SK-N-SH (cell line): ENCODE results near the gene XKR3. TPM values are rescaled to one million over a fixed set of nuclear protein-coding genes. Genes with fewer than 3 reads are reported as not detected.

Source experiments
- CTCF ChIA-PET: fragments of 300-600, 350-600 bp; formaldehyde crosslinking; extraction: SDS; loops from one replicate; lab custom pipeline; 2021; lab: Yijun Ruan, JAX
- POLR2A ChIA-PET: fragments of 350-600 bp; sonication (Branson Sonifier 250); formaldehyde crosslinking; extraction: SDS; loops from one replicate; lab custom pipeline; 2020; ENCODE audit warnings: antibody characterized with exemption, inconsistent platforms; lab: Yijun Ruan, JAX
- DNase-seq: peaks from one replicate; pipeline ENCODE4 v3.0.0; 2012
- H2AFZ ChIP-seq: fragments of 200-600 bp; sonication (generic); 2 replicates; pipeline ENCODE4 v1.8.1; 2016; ENCODE audit warnings: antibody characterized with exemption, mild to moderate bottlenecking, low read depth
- H3F3A ChIP-seq: fragments of 200-600 bp; sonication (generic); replicated peaks from 2 replicates; pipeline ENCODE3; 2016; ENCODE audit warnings: antibody characterized with exemption, mild to moderate bottlenecking; ENCODE audit not compliant: insufficient read depth
- H3K27ac ChIP-seq, 2 experiments: fragments of 200-500 bp in 1 of 2; fragments of 200-600 bp in 1 of 2; sonication (Bioruptor generic) in 1 of 2; sonication (generic), shearing (Covaris generic) in 1 of 2; 2 replicates each; pipeline versions ENCODE4 v1.5.1 to v1.6.1; 2014 to 2016; ENCODE audit warnings: low read depth in 2 of 2, inconsistent platforms in 1 of 2, low read length in 1 of 2, mild to moderate bottlenecking in 1 of 2, mixed read lengths in 1 of 2
- H3K27me3 ChIP-seq: fragments of 200-600 bp; sonication (generic), shearing (Covaris generic); 2 replicates; pipeline ENCODE4 v1.6.1; 2016; ENCODE audit warnings: mixed run types; ENCODE audit not compliant: insufficient read depth
- H3K36me3 ChIP-seq, 2 experiments: fragments of 200-500 bp in 1 of 2; fragments of 200-600 bp in 1 of 2; sonication (Bioruptor generic) in 1 of 2; sonication (generic) in 1 of 2; replicated peaks in 1 of 2; 2 replicates each; pipeline versions ENCODE3 to v1.5.1; 2014 to 2016; ENCODE audit warnings: low read length in 1 of 2, mild to moderate bottlenecking in 1 of 2; ENCODE audit not compliant: insufficient read depth in 2 of 2, control insufficient read depth in 1 of 2
- H3K4me1 ChIP-seq, 2 experiments: fragments of 200-500 bp in 1 of 2; fragments of 200-600 bp in 1 of 2; sonication (Bioruptor generic) in 1 of 2; sonication (generic), shearing (Covaris generic) in 1 of 2; 2 replicates each; pipeline versions ENCODE4 v1.5.1 to v1.6.1; 2014 to 2016; ENCODE audit warnings: low read depth in 1 of 2, low read length in 1 of 2, mixed run types in 1 of 2; ENCODE audit not compliant: insufficient read depth in 2 of 2, control insufficient read depth in 1 of 2
- H3K4me2 ChIP-seq: fragments of 200-600 bp; sonication (generic), shearing (Covaris generic); 2 replicates; pipeline ENCODE4 v1.6.1; 2017; ENCODE audit warnings: mixed run types
- H3K4me3 ChIP-seq, 2 experiments: fragments of 200-500 bp in 1 of 2; fragments of 200-600 bp in 1 of 2; sonication (Bioruptor generic) in 1 of 2; sonication (generic), shearing (Covaris generic) in 1 of 2; 2 replicates each; pipeline versions ENCODE4 v1.5.1 to v1.8.1; 2014 to 2016; ENCODE audit warnings: low read depth in 2 of 2, inconsistent platforms in 1 of 2, low read length in 1 of 2, mild to moderate bottlenecking in 1 of 2, mixed read lengths in 1 of 2, moderate library complexity in 1 of 2
- H3K79me2 ChIP-seq: fragments of 200-600 bp; sonication (generic); 2 replicates; pipeline ENCODE4 v1.8.1; 2017; ENCODE audit warnings: mild to moderate bottlenecking; ENCODE audit not compliant: insufficient read depth
- H3K9ac ChIP-seq: fragments of 200-600 bp; sonication (generic); 2 replicates; pipeline ENCODE4 v1.6.1; 2017; ENCODE audit warnings: mixed run types
- H3K9me2 ChIP-seq: fragments of 200-600 bp; sonication (generic); 2 replicates; pipeline ENCODE4 v1.6.1; 2017; ENCODE audit warnings: mixed run types
- H3K9me3 ChIP-seq: fragments of 200-600 bp; sonication (generic); 2 replicates; pipeline ENCODE4 v1.6.1; 2017; ENCODE audit warnings: mixed run types, mild to moderate bottlenecking, moderate library complexity
- H4K20me1 ChIP-seq: fragments of 200-600 bp; sonication (generic); 2 replicates; pipeline ENCODE4 v1.6.1; 2017; ENCODE audit warnings: mild to moderate bottlenecking, mixed run types; ENCODE audit not compliant: insufficient read depth
- ELF1 ChIP-seq: IDR thresholded peaks from 2 replicates; pipeline ENCODE4 v1.4.0; 2012
- FOXJ3 ChIP-seq: sonication (generic); formaldehyde crosslinking; IDR thresholded peaks from 2 replicates; pipeline ENCODE4 v1.5.1; 2020; ENCODE audit warnings: mild to moderate bottlenecking, missing genetic modification reagents
- JUND ChIP-seq: IDR thresholded peaks from 2 replicates; pipeline ENCODE4 v1.4.0; 2012
- MAX ChIP-seq: IDR thresholded peaks from 2 replicates; pipeline ENCODE4 v1.4.0; 2012; ENCODE audit warnings: low read depth
- MEF2A ChIP-seq: IDR thresholded peaks from 2 replicates; pipeline ENCODE4 v1.4.0; 2012; ENCODE audit warnings: low read depth, borderline replicate concordance
- NRF1 ChIP-seq: IDR thresholded peaks from 2 replicates; pipeline ENCODE4 v1.6.1; 2012; ENCODE audit warnings: low read depth, mild to moderate bottlenecking, low read length
- PBX3 ChIP-seq: IDR thresholded peaks from 2 replicates; pipeline ENCODE4; 2012
- POLR2AphosphoS5 ChIP-seq: IDR thresholded peaks from 2 replicates; pipeline ENCODE4 v1.6.1; 2012; ENCODE audit warnings: low read depth, low read length
- RAD21 ChIP-seq: IDR thresholded peaks from 2 replicates; pipeline ENCODE4 v1.6.1; 2012; ENCODE audit warnings: mild to moderate bottlenecking, low read length
- RXRA ChIP-seq: IDR thresholded peaks from 2 replicates; pipeline ENCODE4 v1.4.0; 2012; ENCODE audit warnings: low read depth, mild to moderate bottlenecking, borderline replicate concordance
- SMC3 ChIP-seq: IDR thresholded peaks from 2 replicates; pipeline ENCODE4 v1.6.1; 2012; ENCODE audit warnings: low read depth, low read length, improper control_type of control experiment
- TAF1 ChIP-seq: IDR thresholded peaks from 2 replicates; pipeline ENCODE4 v1.6.1; 2012; ENCODE audit warnings: low read depth, mild to moderate bottlenecking, low read length, moderate library complexity, borderline replicate concordance
- TCF12 ChIP-seq: IDR thresholded peaks from 2 replicates; pipeline ENCODE4 v1.4.0; 2012
- WGBS: methylation state at CpG from one replicate; pipeline ENCODE4 v1.1.6; 2017; ENCODE audit warnings: low lambda C conversion rate; 5-methylcytosine and 5-hydroxymethylcytosine counted together
- polyA plus RNA-seq, 3 experiments: library from polyadenylated mRNA; depleted of rRNA; stranded (reverse); fragments of >200 nt; gene quantifications; 2 replicates each; pipeline ENCODE4 v1.2.3, GENCODE V29; 2012
- TF ChIP-seq, protein P1 (sequence below): fragments of 200-600 bp; sonication (generic); IDR thresholded peaks from 2 replicates; pipeline ENCODE4 v1.6.1; 2017; ENCODE audit warnings: antibody characterized with exemption, mild to moderate bottlenecking, moderate library complexity
- TF ChIP-seq, protein P2 (sequence below): IDR thresholded peaks from 2 replicates; pipeline ENCODE4 v1.6.1; 2012; ENCODE audit warnings: mild to moderate bottlenecking, low read depth, low read length, moderate library complexity

Gene XKR3
- polyA plus RNA-seq, 1 of the 3 experiments (the other 2 are of a cell fraction): not detected

DNA sequence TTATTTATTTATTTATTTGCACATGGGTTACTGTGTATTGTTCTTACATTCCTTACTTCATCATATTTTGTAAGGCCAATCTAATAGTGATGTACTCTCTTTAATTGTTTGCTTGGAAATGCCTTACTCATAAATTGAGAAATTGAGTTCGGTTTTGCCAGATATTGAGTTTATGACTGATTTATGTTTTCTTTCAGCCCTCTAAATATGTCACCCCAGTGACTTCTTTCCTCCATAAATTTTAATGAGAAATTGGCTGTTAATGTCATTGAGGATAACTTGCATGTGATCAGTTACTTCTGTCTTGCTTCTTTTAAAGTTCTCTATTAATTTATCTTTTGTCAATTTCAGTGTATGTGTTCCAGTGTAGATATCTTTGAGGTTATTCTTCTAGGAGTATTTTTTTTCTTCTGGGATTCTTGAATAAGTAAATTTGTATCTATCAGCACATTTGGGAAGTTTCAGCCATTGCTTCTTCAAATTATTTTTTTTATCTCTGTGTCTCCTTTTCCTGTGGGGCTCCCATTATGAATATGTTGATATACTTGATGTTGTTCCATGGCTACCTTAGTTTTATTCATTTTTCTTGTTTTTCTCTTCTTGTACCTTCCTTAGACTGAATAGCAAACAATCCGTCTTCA lies 47.8 kb downstream of the XKR3 start:
- DNase-seq: no peak
- Histone ChIP-seq H3K27ac (no peak overlapping the region), H3K9ac (no peak overlapping the region), H3K79me2 (no peaks in the 10 kb centered on the region), H2AFZ (no peak overlapping the region), H3K4me2 (no peak overlapping the region), H3K36me3 (no peaks in the 10 kb centered on the region), H3F3A (no peaks in the 10 kb centered on the region), H3K4me3 (no peak overlapping the region), H3K4me1 (no peaks in the 10 kb centered on the region), H3K27me3 (no peaks in the 10 kb centered on the region), H3K9me2 (no peaks in the 10 kb centered on the region)
- POLR2A ChIA-PET: no interaction called here
- WGBS: 0% methylated on average over 2 of the region's 2 CpGs
- CTCF ChIA-PET: no interaction called here
- TF ChIP-seq TAF1: no peak
- TF ChIP-seq, all 33 proteins: peak for 0
- H4K20me1 ChIP-seq: no peaks in the 10 kb centered on the region
- no peaks in the 10 kb centered on the region for H3K9me3 ChIP-seq

DNA sequence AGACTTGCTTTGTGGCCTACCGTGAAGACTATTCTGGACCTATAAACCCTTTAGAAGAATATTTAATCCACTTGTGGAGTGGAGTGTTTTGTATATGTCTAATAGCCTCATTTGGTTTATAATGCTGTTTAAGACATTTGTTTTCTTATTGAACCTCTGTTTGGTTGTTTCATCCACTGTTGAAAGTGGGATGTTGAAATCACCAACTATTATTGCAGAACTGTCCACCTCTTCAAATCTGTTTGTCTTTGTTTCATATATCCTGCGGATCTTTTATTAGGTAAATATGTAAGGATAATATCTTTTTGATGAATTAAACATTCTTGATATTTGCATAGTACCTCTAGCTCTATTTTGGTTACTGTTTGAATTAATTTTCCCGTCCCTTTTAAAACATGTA lies 49.1 kb downstream of the XKR3 start:
- POLR2A ChIA-PET: no interaction called here
- no peak overlapping the region for H3K9ac ChIP-seq
- H3K9me2 ChIP-seq: no peaks in the 10 kb centered on the region
- no peaks in the 10 kb centered on the region for H3K79me2 ChIP-seq
- no peak overlapping the region for H3K4me2 ChIP-seq
- H3K9me3 ChIP-seq: no peaks in the 10 kb centered on the region
- no peak overlapping the region for H3K4me3 ChIP-seq
- no peaks in the 10 kb centered on the region for H4K20me1 ChIP-seq
- H3K4me1 ChIP-seq: no peaks in the 10 kb centered on the region
- TF ChIP-seq POLR2AphosphoS5 (no peak), PBX3 (no peak), RXRA (no peak), NRF1 (no peak), MEF2A (no peak), TCF12 (no peak), MAX (no peak), RAD21 (no peak), SMC3 (no peak), ELF1 (no peak), FOXJ3 (CRISPR knock-in tag) (no peak), JUND (no peak)
- TF ChIP-seq, protein P1, sequence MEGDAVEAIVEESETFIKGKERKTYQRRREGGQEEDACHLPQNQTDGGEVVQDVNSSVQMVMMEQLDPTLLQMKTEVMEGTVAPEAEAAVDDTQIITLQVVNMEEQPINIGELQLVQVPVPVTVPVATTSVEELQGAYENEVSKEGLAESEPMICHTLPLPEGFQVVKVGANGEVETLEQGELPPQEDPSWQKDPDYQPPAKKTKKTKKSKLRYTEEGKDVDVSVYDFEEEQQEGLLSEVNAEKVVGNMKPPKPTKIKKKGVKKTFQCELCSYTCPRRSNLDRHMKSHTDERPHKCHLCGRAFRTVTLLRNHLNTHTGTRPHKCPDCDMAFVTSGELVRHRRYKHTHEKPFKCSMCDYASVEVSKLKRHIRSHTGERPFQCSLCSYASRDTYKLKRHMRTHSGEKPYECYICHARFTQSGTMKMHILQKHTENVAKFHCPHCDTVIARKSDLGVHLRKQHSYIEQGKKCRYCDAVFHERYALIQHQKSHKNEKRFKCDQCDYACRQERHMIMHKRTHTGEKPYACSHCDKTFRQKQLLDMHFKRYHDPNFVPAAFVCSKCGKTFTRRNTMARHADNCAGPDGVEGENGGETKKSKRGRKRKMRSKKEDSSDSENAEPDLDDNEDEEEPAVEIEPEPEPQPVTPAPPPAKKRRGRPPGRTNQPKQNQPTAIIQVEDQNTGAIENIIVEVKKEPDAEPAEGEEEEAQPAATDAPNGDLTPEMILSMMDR: no peak
- TF ChIP-seq, protein P2, sequence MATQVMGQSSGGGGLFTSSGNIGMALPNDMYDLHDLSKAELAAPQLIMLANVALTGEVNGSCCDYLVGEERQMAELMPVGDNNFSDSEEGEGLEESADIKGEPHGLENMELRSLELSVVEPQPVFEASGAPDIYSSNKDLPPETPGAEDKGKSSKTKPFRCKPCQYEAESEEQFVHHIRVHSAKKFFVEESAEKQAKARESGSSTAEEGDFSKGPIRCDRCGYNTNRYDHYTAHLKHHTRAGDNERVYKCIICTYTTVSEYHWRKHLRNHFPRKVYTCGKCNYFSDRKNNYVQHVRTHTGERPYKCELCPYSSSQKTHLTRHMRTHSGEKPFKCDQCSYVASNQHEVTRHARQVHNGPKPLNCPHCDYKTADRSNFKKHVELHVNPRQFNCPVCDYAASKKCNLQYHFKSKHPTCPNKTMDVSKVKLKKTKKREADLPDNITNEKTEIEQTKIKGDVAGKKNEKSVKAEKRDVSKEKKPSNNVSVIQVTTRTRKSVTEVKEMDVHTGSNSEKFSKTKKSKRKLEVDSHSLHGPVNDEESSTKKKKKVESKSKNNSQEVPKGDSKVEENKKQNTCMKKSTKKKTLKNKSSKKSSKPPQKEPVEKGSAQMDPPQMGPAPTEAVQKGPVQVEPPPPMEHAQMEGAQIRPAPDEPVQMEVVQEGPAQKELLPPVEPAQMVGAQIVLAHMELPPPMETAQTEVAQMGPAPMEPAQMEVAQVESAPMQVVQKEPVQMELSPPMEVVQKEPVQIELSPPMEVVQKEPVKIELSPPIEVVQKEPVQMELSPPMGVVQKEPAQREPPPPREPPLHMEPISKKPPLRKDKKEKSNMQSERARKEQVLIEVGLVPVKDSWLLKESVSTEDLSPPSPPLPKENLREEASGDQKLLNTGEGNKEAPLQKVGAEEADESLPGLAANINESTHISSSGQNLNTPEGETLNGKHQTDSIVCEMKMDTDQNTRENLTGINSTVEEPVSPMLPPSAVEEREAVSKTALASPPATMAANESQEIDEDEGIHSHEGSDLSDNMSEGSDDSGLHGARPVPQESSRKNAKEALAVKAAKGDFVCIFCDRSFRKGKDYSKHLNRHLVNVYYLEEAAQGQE: no peak
- WGBS: 1% methylated on average over 3 of the region's 3 CpGs
- no peak overlapping the region for H2AFZ ChIP-seq
- no peaks in the 10 kb centered on the region for H3F3A ChIP-seq
- CTCF ChIA-PET: no interaction called here
- H3K27me3 ChIP-seq: no peaks in the 10 kb centered on the region
- no peak for DNase-seq
- no peaks in the 10 kb centered on the region for H3K36me3 ChIP-seq
- H3K27ac ChIP-seq: no peak overlapping the region
